Hepatocyte (in vitro differentiated cells): ENCODE results near the gene B4GALT3.

Source experiments
- CTCF ChIP-seq: fragments of 200-600 bp; sonication (generic); IDR thresholded peaks from 2 replicates; pipeline ENCODE4 v1.5.1; 2016; ENCODE audit warnings: antibody characterized with exemption, mild to moderate bottlenecking; ENCODE audit not compliant: poor library complexity
- EZH2 ChIP-seq: fragments of 200-600 bp; sonication (generic); IDR thresholded peaks from 2 replicates; pipeline ENCODE4 v1.6.1; 2016; ENCODE audit warnings: antibody characterized with exemption, mild to moderate bottlenecking, borderline replicate concordance

GRCh38 chr1:161172349-161172748 lies 5.0 kb downstream of the B4GALT3 start:
- TF ChIP-seq CTCF (no peak), EZH2 (no peak)
